Neural progenitor cell (in vitro differentiated cells): ENCODE data around the gene DUSP6.
A peak's percentile ranks its signal among the peaks of the same experiment; 100 is the strongest.

Experiments
- EZH2phosphoT487 ChIP-seq: fragments of 200-600 bp; sonication (generic); IDR thresholded peaks from 2 replicates; pipeline ENCODE4 v1.6.1; 2017; ENCODE audit warnings: antibody characterized with exemption
- TF ChIP-seq, protein P1 (sequence below): fragments of 200-600 bp; sonication (generic); IDR thresholded peaks from 2 replicates; pipeline ENCODE4 v1.5.1; 2017; ENCODE audit warnings: antibody characterized with exemption, mild to moderate bottlenecking

DNA sequence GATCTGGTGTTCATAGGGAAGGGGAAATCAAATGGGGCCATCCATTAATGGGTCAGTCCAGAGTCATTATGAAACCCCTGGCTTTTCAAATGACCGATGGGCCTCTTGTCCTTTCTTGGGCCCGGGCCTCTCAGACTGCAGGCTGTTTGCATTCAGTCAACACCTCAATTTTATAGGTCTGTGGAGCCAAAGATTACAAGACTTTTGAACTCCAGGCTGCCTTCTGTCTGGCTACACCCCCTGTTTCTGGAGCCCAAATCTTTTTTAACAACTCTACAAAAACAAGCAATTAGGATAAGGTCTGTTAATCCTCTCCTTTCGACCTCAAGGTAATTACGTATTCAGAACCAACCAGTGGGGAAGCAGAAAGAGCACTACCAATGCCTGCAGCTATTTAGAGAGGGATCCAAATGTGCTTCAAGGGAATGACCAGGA lies 35.6 kb downstream of the DUSP6 start:
- peak; percentile 67 for TF ChIP-seq EZH2phosphoT487
- TF ChIP-seq, protein P1, sequence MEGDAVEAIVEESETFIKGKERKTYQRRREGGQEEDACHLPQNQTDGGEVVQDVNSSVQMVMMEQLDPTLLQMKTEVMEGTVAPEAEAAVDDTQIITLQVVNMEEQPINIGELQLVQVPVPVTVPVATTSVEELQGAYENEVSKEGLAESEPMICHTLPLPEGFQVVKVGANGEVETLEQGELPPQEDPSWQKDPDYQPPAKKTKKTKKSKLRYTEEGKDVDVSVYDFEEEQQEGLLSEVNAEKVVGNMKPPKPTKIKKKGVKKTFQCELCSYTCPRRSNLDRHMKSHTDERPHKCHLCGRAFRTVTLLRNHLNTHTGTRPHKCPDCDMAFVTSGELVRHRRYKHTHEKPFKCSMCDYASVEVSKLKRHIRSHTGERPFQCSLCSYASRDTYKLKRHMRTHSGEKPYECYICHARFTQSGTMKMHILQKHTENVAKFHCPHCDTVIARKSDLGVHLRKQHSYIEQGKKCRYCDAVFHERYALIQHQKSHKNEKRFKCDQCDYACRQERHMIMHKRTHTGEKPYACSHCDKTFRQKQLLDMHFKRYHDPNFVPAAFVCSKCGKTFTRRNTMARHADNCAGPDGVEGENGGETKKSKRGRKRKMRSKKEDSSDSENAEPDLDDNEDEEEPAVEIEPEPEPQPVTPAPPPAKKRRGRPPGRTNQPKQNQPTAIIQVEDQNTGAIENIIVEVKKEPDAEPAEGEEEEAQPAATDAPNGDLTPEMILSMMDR = no peak
